GM23338 (cell line): ENCODE results near the gene HLA-DPB1. TPM values are rescaled to one million over a fixed set of nuclear protein-coding genes. Genes with fewer than 3 reads are reported as not detected.

Experiments
- ATAC-seq: fragments of 200-7000 bp; cut with Tn5 transposase; 3 replicates; pipeline ENCODE4 v1.9.1; 2020
- DNase-seq: peaks from one replicate; pipeline ENCODE4 v3.0.0-alpha.2; 2015; ENCODE audit warnings: low spot score
- H2AFZ ChIP-seq: fragments of 200-600 bp; sonication (generic); 2 replicates; pipeline ENCODE4 v1.8.0; 2016; ENCODE audit warnings: antibody characterized with exemption, mild to moderate bottlenecking, moderate library complexity
- H3F3A ChIP-seq: fragments of 200-600 bp; sonication (generic); replicated peaks from 2 replicates; pipeline ENCODE4 v1.8.0; 2017; ENCODE audit warnings: antibody characterized with exemption, mixed run types, low read depth
- H3K27ac ChIP-seq: fragments of 200-600 bp; sonication (generic); 2 replicates; pipeline ENCODE4 v1.6.1; 2016; ENCODE audit warnings: low read depth
- H3K27me3 ChIP-seq: fragments of 200-600 bp; sonication (generic); 2 replicates; pipeline ENCODE4 v1.8.0; 2016; ENCODE audit warnings: mild to moderate bottlenecking, mixed run types, moderate library complexity; ENCODE audit not compliant: insufficient read depth
- H3K36me3 ChIP-seq: fragments of 200-600 bp; sonication (generic); 2 replicates; pipeline ENCODE4 v1.8.0; 2016; ENCODE audit warnings: mild to moderate bottlenecking; ENCODE audit not compliant: insufficient read depth
- H3K4me1 ChIP-seq: fragments of 200-600 bp; sonication (generic); 2 replicates; pipeline ENCODE4 v1.8.0; 2016; ENCODE audit warnings: mild to moderate bottlenecking, moderate library complexity; ENCODE audit not compliant: insufficient read depth
- H3K4me2 ChIP-seq: fragments of 200-600 bp; sonication (generic); 2 replicates; pipeline ENCODE4 v1.7.1; 2017; ENCODE audit warnings: mixed run types
- H3K4me3 ChIP-seq: fragments of 200-600 bp; sonication (generic); 2 replicates; pipeline ENCODE4 v1.6.1; 2016; ENCODE audit warnings: mixed run types
- H3K79me2 ChIP-seq: fragments of 200-600 bp; sonication (generic); replicated peaks from 2 replicates; pipeline ENCODE4 v1.8.0; 2017; ENCODE audit warnings: mild to moderate bottlenecking; ENCODE audit not compliant: insufficient read depth
- H3K9me2 ChIP-seq: fragments of 200-600 bp; sonication (generic); 2 replicates; pipeline ENCODE4 v1.8.0; 2017; ENCODE audit not compliant: insufficient read depth
- H4K20me1 ChIP-seq: fragments of 200-600 bp; sonication (generic); replicated peaks from 2 replicates; pipeline ENCODE4 v1.8.0; 2017; ENCODE audit warnings: mild to moderate bottlenecking; ENCODE audit not compliant: insufficient read depth
- H3K27ac Mint-ChIP-seq: 2 replicates; pipeline ENCODE4 v1.8.0; 2020; ENCODE audit warnings: inconsistent platforms, mild to moderate bottlenecking, moderate library complexity, mixed read lengths
- H3K27me3 Mint-ChIP-seq: 3 replicates; pipeline ENCODE4 v1.8.0; 2022; ENCODE audit warnings: low read depth, mild to moderate bottlenecking, moderate library complexity, mixed read lengths, inconsistent platforms; ENCODE audit not compliant: insufficient read depth, poor library complexity
- H3K36me3 Mint-ChIP-seq: 3 replicates; pipeline ENCODE4 v1.8.0; 2021; ENCODE audit warnings: low read depth, mild to moderate bottlenecking, inconsistent platforms, moderate library complexity, mixed read lengths
- H3K4me1 Mint-ChIP-seq: 3 replicates; pipeline ENCODE4 v1.8.0; 2020; ENCODE audit warnings: mild to moderate bottlenecking, inconsistent platforms, mixed read lengths
- H3K4me3 Mint-ChIP-seq: 3 replicates; pipeline ENCODE4 v1.8.0; 2021; ENCODE audit warnings: moderate library complexity, mild to moderate bottlenecking, inconsistent platforms, mixed read lengths
- H3K9me3 Mint-ChIP-seq: 3 replicates; pipeline ENCODE4 v1.8.0; 2020; ENCODE audit warnings: moderate library complexity, mild to moderate bottlenecking, inconsistent platforms, mixed read lengths
- CTCF ChIP-seq, 2 experiments: fragments of 200-600 bp in 1 of 2; sonication (generic) in 1 of 2; conservative IDR thresholded peaks; 2 replicates each; pipeline versions ENCODE4 v1.5.1 to v1.6.1; 2016 to 2017; ENCODE audit warnings: antibody characterized with exemption in 2 of 2, low read depth in 2 of 2, mild to moderate bottlenecking in 2 of 2, moderate library complexity in 1 of 2
- ETS1 ChIP-seq: IDR thresholded peaks from 2 replicates; pipeline ENCODE4 v1.6.1; 2016; ENCODE audit warnings: antibody characterized with exemption
- EZH2 ChIP-seq: fragments of 200-600 bp; sonication (generic); IDR thresholded peaks from one replicate; pipeline ENCODE4 v1.8.0; 2017; ENCODE audit warnings: antibody characterized with exemption, mild to moderate bottlenecking, low read depth; ENCODE audit not compliant: unreplicated experiment
- NANOG ChIP-seq: IDR thresholded peaks from 2 replicates; pipeline ENCODE4 v1.6.1; 2016; ENCODE audit warnings: antibody characterized with exemption, borderline replicate concordance
- REST ChIP-seq: IDR thresholded peaks from one replicate; pipeline ENCODE4 v1.6.1; 2018; ENCODE audit warnings: antibody characterized with exemption; ENCODE audit not compliant: unreplicated experiment
- ZNF114 ChIP-seq: fragments of 250-450 bp; sonication (Bioruptor Pico); IDR thresholded peaks from 2 replicates; pipeline ENCODE4 v1.5.0; 2020; ENCODE audit warnings: mild to moderate bottlenecking, moderate library complexity
- polyA plus RNA-seq: library from polyadenylated mRNA; unstranded; fragments of >200 nt; fragmentation: Nextera tagmentation; extraction: Ambion mirVana; gene quantifications from 2 replicates; pipeline ENCODE4 v1.2.1, GENCODE V29; 2016
- total RNA-seq: library from RNA; depleted of rRNA; stranded (reverse); fragments of >200 nt; shearing (Covaris generic); gene quantifications from 2 replicates; pipeline ENCODE4 v1.2.3, GENCODE V29; 2014

HLA-DPB1 gene
- total and polyA plus RNA-seq, 2 experiments from 2014 or later: 22.0 to 37.6 TPM

- Mint-ChIP-seq H3K4me3 (no peak overlapping the region), H3K9me3 (peaks cover 2% of the 10 kb centered on the region; the same call in 1 of the 3 replicates), H3K4me1 (no peaks in the 10 kb centered on the region), H3K27me3 (no peaks in the 10 kb centered on the region), H3K27ac (no peak overlapping the region), H3K36me3 (no peaks in the 10 kb centered on the region; the same call in 2 of the 3 replicates)
- no peaks in the 10 kb centered on the region for H3K4me1 ChIP-seq
- H3K9me2 ChIP-seq: no peaks in the 10 kb centered on the region
- ATAC-seq: no peak
- no peaks in the 10 kb centered on the region for H3F3A ChIP-seq
- no peaks in the 10 kb centered on the region for H4K20me1 ChIP-seq
- no peak overlapping the region for H3K4me2 ChIP-seq
- no peak for DNase-seq
- H3K27me3 ChIP-seq: no peaks in the 10 kb centered on the region
- H3K4me3 ChIP-seq: no peak overlapping the region
- no peak overlapping the region for H2AFZ ChIP-seq
- no peaks in the 10 kb centered on the region for H3K79me2 ChIP-seq
- H3K36me3 ChIP-seq: no peaks in the 10 kb centered on the region
- TF ChIP-seq REST (no peak), ZNF114 (CRISPR knock-in tag) (no peak), NANOG (no peak), EZH2 (no peak), ETS1 (no peak)
- no peak overlapping the region for H3K27ac ChIP-seq
Measured at GRCh38 chr6:33066917-33067521, 8.8 kb upstream of the HLA-DPB1 start.

- H3K27ac Mint-ChIP-seq: no peak overlapping the region
- ATAC-seq (peak; percentile 58), DNase-seq (peak; percentile 28)
- H3K4me3 ChIP-seq: no peak overlapping the region
- no peak overlapping the region for H2AFZ ChIP-seq
- no peaks in the 10 kb centered on the region; the same call in 2 of the 3 replicates for H3K36me3 Mint-ChIP-seq
- H3F3A ChIP-seq: no peaks in the 10 kb centered on the region
- peaks cover 5% of the 10 kb centered on the region; the same call in 2 of the 3 replicates for H3K4me1 Mint-ChIP-seq
- TF ChIP-seq NANOG (no peak), CTCF (conservative IDR thresholded peaks at IDR 0.05; ENCODE audit: low read depth in 2 of 2) (peak in 1 of 2 experiments; percentile 23; a peak in 2 of 4 replicates)
- H3K27me3 Mint-ChIP-seq: no peaks in the 10 kb centered on the region
- H3K9me2 ChIP-seq: no peaks in the 10 kb centered on the region
- H3K27ac ChIP-seq: no peak overlapping the region
- H3K4me3 Mint-ChIP-seq: no peak overlapping the region
- H3K36me3 ChIP-seq: no peaks in the 10 kb centered on the region
- H3K9me3 Mint-ChIP-seq: no peaks in the 10 kb centered on the region
- H3K4me1 ChIP-seq: no peaks in the 10 kb centered on the region
- no peaks in the 10 kb centered on the region for H3K79me2 ChIP-seq
- H3K4me2 ChIP-seq: no peak overlapping the region
- no peaks in the 10 kb centered on the region for H4K20me1 ChIP-seq
- no peaks in the 10 kb centered on the region for H3K27me3 ChIP-seq
Measured at GRCh38 chr6:33069021-33069738, 6.6 kb upstream of the HLA-DPB1 start.
